Coronary artery (tissue), 2 donors: ENCODE results near the gene NUPR2.
"Not testable (repeated sequence)": the region's sequence is repeated elsewhere in the genome, so short reads cannot be mapped to it uniquely, and the experiment has no call there.

Source experiments
- DNase-seq: peaks from one replicate; pipeline ENCODE4 v3.0.0-alpha.2; 2017; ENCODE audit warnings: low spot score
- H3K27ac ChIP-seq, 2 donors: fragments of 200-600 bp; sonication (generic); one replicate each; pipeline ENCODE4 v1.5.1; 2016 to 2019
- H3K4me3 ChIP-seq: fragments of 200-600 bp; sonication (generic); 2 replicates; pipeline ENCODE4 v1.5.1; 2016; ENCODE audit warnings: mild to moderate bottlenecking, moderate library complexity
- CTCF ChIP-seq: fragments of 200-600 bp; sonication (generic); IDR thresholded peaks from one replicate; pipeline ENCODE4 v1.5.1; 2019; ENCODE audit warnings: antibody characterized with exemption

Gene NUPR2

GRCh38 chr7:56110611-56111010 is 5.6 kb downstream of the NUPR2 start:
- DNase-seq: no peak
- TF ChIP-seq CTCF: no peak
- no peak overlapping the region for H3K27ac ChIP-seq
- no peak overlapping the region for H3K4me3 ChIP-seq

GRCh38 chr7:56107954-56108258 is 8.3 kb downstream of the NUPR2 start:
- no peak for TF ChIP-seq CTCF
- no peak overlapping the region for H3K4me3 ChIP-seq
- no peak for DNase-seq

GRCh38 chr7:56106108-56107073 is 9.8 kb downstream of the NUPR2 start, which contains the start of gene CHCHD2:
Gene CHCHD2, minus strand, starts transcription at chr7:56106476. Its CDS starts 63 bp downstream, at chr7:56106413.
- DNase-seq: peak; percentile 98
- H3K27ac ChIP-seq: peak within 1 kb of the TSS; percentile 91 to 94
- peak within 1 kb of the TSS; percentile 96 for H3K4me3 ChIP-seq
- TF ChIP-seq CTCF: no peak

More at GRCh38 chr7:56107954-56108258, 8.3 kb downstream of the NUPR2 start:
- no peak overlapping the region for H3K27ac ChIP-seq

- Histone ChIP-seq H3K4me3 (peak overlapping the region; percentile 96), H3K27ac (peak overlapping the region; percentile 91 to 94)
- TF ChIP-seq CTCF: no peak
- DNase-seq: no peak
Measured at GRCh38 chr7:56105508-56105907, 10.7 kb downstream of the NUPR2 start.

GRCh38 chr7:56104138-56104537 is 12.1 kb downstream of the NUPR2 start:
- H3K4me3 ChIP-seq, H3K27ac ChIP-seq, DNase-seq: not testable (repeated sequence)

GRCh38 chr7:56099653-56100052 is 16.6 kb downstream of the NUPR2 start:
- no peak overlapping the region for H3K27ac ChIP-seq
- H3K4me3 ChIP-seq: no peak overlapping the region
- DNase-seq: no peak
- no peak for TF ChIP-seq CTCF

GRCh38 chr7:56098187-56099008 is 17.8 kb downstream of the NUPR2 start:
- not testable (repeated sequence) for H3K27ac ChIP-seq, H3K4me3 ChIP-seq, DNase-seq
